ENCODE data around the gene ZNF135. TPM values are rescaled to one million over a fixed set of nuclear protein-coding genes. Genes with fewer than 3 reads are reported as not detected.

ZNF135 gene
- total and polyA plus RNA-seq, 2 of the 13 experiments (the other 11 are each of a cell fraction or from before 2014, with no cell fraction given), result not detected

DNA sequence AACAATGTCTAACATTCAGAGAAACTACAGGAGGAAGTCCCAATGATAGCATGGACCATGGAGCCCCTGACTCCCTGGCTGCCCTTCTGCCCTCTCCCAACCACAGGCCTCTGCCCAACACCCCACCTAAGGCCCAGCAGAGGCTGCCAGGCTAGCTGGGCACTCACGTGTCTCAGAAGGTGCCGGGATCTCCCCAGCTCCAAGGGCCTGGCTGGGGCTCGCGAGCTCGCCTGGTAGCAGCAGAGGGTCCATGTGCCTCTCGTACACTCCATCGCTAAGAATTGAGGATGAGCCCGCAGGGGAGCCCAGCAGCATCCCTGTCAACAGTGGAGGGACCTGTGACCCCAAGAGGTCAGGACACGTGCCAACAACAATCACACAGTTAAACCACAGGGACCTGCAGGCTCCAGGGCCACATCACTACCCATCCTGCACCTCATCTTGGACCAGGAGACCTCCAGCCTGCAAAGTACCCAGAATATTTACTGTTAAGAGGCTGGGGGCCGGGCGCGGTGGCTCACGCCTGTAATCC is 29.5 kb downstream of the ZNF135 start:
- H3K27me3 ChIP-seq (ENCODE audit: control insufficient read depth in 1 of 2, insufficient read depth in 2 of 2, low read length in 2 of 2), result no peaks in the 10 kb centered on the region
- no peak for FAIRE-seq
- intact Hi-C loops (cut with micrococcal nuclease; ENCODE audit: unreplicated experiment), result no loop called here
- DNase-seq (ENCODE audit: low spot score), result no peak
- WGBS (ENCODE audit: low lambda C conversion rate), result 65% methylated on average over 7 of the region's 13 CpGs
- no peaks in the 10 kb centered on the region for H3K79me2 ChIP-seq (ENCODE audit: insufficient read depth, low read length)
- TF ChIP-seq ZNF788 (CRISPR knock-in tag; IDR thresholded peaks at IDR 0.05; ENCODE audit: borderline replicate concordance), result no peak
- TF ChIP-seq ZNF251 (CRISPR knock-in tag; IDR thresholded peaks at IDR 0.05), result no peak
- no peak for ATAC-seq
- no peak overlapping the region for H2AFZ ChIP-seq (ENCODE audit: low read length)
- peaks cover 88% of the 10 kb centered on the region for H3K9me3 ChIP-seq (ENCODE audit: low read length)
- no peaks in the 10 kb centered on the region for H3K4me1 ChIP-seq (ENCODE audit: insufficient read depth, low read length)
- no peak overlapping the region for H3K4me2 ChIP-seq (ENCODE audit: low read depth, low read length)
- no peaks in the 10 kb centered on the region for H3K36me3 ChIP-seq (replicated peaks in 1 of 2; ENCODE audit: control insufficient read depth in 1 of 2, insufficient read depth in 2 of 2, low read length in 2 of 2)
- H3K27ac ChIP-seq (ENCODE audit: extremely low read length, insufficient read depth, low read length), result no peak overlapping the region
- H4K20me1 ChIP-seq (ENCODE audit: insufficient read depth, low read length), result no peaks in the 10 kb centered on the region
- BruUV-seq (replicated peaks), result no TSS peak
- in situ Hi-C loops (cut with HindIII; ENCODE audit: extremely low pct_ligation_motif_present, low pct_unique_long_range_greater_than_20kb), result no loop called here
- no peak overlapping the region for H3K4me3 ChIP-seq (replicated peaks in 1 of 3; ENCODE audit: insufficient read depth in 1 of 3, low read depth in 2 of 3, low read length in 3 of 3)
- ChIA-PET POLR2A (no interaction called here), CTCF (ENCODE audit: low intra/inter-chr PET ratio, low total read pairs) (no interaction called here)
- no peak overlapping the region for H3K9ac ChIP-seq (ENCODE audit: insufficient read depth, low read depth, low read length)

DNA sequence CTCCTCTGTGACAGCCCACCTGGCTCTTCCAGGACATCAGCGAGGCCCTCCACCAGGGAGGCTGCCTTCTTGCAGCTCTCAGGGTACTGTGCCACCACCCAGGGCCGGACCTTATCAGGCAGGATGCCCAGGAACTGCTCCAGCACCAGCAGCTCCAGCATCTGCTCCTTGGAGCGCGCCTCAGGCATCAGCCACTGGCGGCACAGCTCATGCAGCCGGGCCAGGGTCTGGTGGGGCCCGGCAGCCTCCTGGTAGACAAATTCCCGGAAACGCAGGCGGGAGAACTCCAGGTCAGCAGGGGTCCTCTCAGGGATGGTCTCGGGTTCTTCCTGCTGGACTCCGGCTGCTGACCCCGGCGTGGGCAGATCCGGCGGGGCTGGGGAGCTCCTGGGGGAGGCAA is 30.8 kb downstream of the ZNF135 start:
- intact Hi-C loops (cut with micrococcal nuclease; ENCODE audit: unreplicated experiment) (no loop called here), in situ Hi-C loops (cut with HindIII; ENCODE audit: extremely low pct_ligation_motif_present, low pct_unique_long_range_greater_than_20kb) (no loop called here)
- BruUV-seq (replicated peaks), result no TSS peak
- DNase-seq (ENCODE audit: low spot score) (no peak), FAIRE-seq (no peak), ATAC-seq (no peak)
- Histone ChIP-seq H2AFZ (ENCODE audit: low read length) (no peak overlapping the region), H3K27ac (ENCODE audit: extremely low read length, insufficient read depth, low read length) (no peak overlapping the region), H4K20me1 (ENCODE audit: insufficient read depth, low read length) (no peaks in the 10 kb centered on the region), H3K9ac (ENCODE audit: insufficient read depth, low read depth, low read length) (no peak overlapping the region), H3K4me3 (replicated peaks in 1 of 3; ENCODE audit: insufficient read depth in 1 of 3, low read depth in 2 of 3, low read length in 3 of 3) (no peak overlapping the region), H3K4me2 (ENCODE audit: low read depth, low read length) (no peak overlapping the region), H3K27me3 (ENCODE audit: control insufficient read depth in 1 of 2, insufficient read depth in 2 of 2, low read length in 2 of 2) (no peaks in the 10 kb centered on the region), H3K36me3 (replicated peaks in 1 of 2; ENCODE audit: control insufficient read depth in 1 of 2, insufficient read depth in 2 of 2, low read length in 2 of 2) (no peaks in the 10 kb centered on the region), H3K79me2 (ENCODE audit: insufficient read depth, low read length) (no peaks in the 10 kb centered on the region), H3K9me3 (ENCODE audit: low read length) (peaks cover 84% of the 10 kb centered on the region), H3K4me1 (ENCODE audit: insufficient read depth, low read length) (no peaks in the 10 kb centered on the region)
- ChIA-PET POLR2A (no interaction called here), CTCF (ENCODE audit: low intra/inter-chr PET ratio, low total read pairs) (no interaction called here)
- WGBS (ENCODE audit: low lambda C conversion rate), result 72% methylated on average over 6 of the region's 16 CpGs
- TF ChIP-seq ZNF781 (CRISPR knock-in tag; IDR thresholded peaks at IDR 0.05; ENCODE audit: borderline replicate concordance, not compliant biosample characterization) (no peak), BORCS8-MEF2B (CRISPR knock-in tag; IDR thresholded peaks at IDR 0.05) (no peak), MLLT10 (CRISPR knock-in tag; IDR thresholded peaks at IDR 0.05) (no peak), KLF13 (CRISPR knock-in tag; IDR thresholded peaks at IDR 0.05) (no peak), U2AF1 (optimal IDR thresholded peaks at IDR 0.05; ENCODE audit: low read depth, low read length) (no peak), ASH2L (IDR thresholded peaks at IDR 0.05; ENCODE audit: insufficient read length, low read depth, low read length) (no peak), ELF4 (CRISPR knock-in tag; IDR thresholded peaks at IDR 0.05; ENCODE audit: borderline replicate concordance) (no peak)
- TF ChIP-seq, protein P1, sequence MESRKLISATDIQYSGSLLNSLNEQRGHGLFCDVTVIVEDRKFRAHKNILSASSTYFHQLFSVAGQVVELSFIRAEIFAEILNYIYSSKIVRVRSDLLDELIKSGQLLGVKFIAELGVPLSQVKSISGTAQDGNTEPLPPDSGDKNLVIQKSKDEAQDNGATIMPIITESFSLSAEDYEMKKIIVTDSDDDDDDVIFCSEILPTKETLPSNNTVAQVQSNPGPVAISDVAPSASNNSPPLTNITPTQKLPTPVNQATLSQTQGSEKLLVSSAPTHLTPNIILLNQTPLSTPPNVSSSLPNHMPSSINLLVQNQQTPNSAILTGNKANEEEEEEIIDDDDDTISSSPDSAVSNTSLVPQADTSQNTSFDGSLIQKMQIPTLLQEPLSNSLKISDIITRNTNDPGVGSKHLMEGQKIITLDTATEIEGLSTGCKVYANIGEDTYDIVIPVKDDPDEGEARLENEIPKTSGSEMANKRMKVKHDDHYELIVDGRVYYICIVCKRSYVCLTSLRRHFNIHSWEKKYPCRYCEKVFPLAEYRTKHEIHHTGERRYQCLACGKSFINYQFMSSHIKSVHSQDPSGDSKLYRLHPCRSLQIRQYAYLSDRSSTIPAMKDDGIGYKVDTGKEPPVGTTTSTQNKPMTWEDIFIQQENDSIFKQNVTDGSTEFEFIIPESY (CRISPR knock-in tag; IDR thresholded peaks at IDR 0.05), result no peak
- TF ChIP-seq, protein P2, sequence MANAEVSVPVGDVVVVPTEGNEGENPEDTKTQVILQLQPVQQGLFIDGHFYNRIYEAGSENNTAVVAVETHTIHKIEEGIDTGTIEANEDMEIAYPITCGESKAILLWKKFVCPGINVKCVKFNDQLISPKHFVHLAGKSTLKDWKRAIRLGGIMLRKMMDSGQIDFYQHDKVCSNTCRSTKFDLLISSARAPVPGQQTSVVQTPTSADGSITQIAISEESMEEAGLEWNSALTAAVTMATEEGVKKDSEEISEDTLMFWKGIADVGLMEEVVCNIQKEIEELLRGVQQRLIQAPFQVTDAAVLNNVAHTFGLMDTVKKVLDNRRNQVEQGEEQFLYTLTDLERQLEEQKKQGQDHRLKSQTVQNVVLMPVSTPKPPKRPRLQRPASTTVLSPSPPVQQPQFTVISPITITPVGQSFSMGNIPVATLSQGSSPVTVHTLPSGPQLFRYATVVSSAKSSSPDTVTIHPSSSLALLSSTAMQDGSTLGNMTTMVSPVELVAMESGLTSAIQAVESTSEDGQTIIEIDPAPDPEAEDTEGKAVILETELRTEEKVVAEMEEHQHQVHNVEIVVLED (CRISPR knock-in tag; IDR thresholded peaks at IDR 0.05; ENCODE audit: borderline replicate concordance), result no peak
- TF ChIP-seq, protein P3, sequence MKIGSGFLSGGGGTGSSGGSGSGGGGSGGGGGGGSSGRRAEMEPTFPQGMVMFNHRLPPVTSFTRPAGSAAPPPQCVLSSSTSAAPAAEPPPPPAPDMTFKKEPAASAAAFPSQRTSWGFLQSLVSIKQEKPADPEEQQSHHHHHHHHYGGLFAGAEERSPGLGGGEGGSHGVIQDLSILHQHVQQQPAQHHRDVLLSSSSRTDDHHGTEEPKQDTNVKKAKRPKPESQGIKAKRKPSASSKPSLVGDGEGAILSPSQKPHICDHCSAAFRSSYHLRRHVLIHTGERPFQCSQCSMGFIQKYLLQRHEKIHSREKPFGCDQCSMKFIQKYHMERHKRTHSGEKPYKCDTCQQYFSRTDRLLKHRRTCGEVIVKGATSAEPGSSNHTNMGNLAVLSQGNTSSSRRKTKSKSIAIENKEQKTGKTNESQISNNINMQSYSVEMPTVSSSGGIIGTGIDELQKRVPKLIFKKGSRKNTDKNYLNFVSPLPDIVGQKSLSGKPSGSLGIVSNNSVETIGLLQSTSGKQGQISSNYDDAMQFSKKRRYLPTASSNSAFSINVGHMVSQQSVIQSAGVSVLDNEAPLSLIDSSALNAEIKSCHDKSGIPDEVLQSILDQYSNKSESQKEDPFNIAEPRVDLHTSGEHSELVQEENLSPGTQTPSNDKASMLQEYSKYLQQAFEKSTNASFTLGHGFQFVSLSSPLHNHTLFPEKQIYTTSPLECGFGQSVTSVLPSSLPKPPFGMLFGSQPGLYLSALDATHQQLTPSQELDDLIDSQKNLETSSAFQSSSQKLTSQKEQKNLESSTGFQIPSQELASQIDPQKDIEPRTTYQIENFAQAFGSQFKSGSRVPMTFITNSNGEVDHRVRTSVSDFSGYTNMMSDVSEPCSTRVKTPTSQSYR (CRISPR knock-in tag; IDR thresholded peaks at IDR 0.05; ENCODE audit: borderline replicate concordance), result no peak

Measured in HepG2 (cell line).